Osteoblast (primary cell): ENCODE measurements around the gene EPHA8. TPM values are rescaled to one million over a fixed set of nuclear protein-coding genes. Genes with fewer than 3 reads are reported as not detected.

Experiments used
- DNase-seq: peaks from one replicate; pipeline ENCODE4 v3.0.0; 2011; ENCODE audit warnings: low spot score, mixed read lengths; ENCODE audit not compliant: insufficient read length; ENCODE audit errors: missing footprints
- H2AFZ ChIP-seq: 2 replicates; pipeline ENCODE4 v1.6.0; 2011; ENCODE audit warnings: mild to moderate bottlenecking, low read length
- H3K27ac ChIP-seq: 2 replicates; pipeline ENCODE4 v1.5.1; 2011; ENCODE audit warnings: mild to moderate bottlenecking, low read depth, low read length, moderate library complexity
- H3K27me3 ChIP-seq: 2 replicates; pipeline ENCODE4 v1.6.0; 2012; ENCODE audit warnings: mild to moderate bottlenecking, control low read depth, inconsistent platforms, low read length, moderate library complexity; ENCODE audit not compliant: insufficient read depth
- H3K36me3 ChIP-seq: 2 replicates; pipeline ENCODE4 v1.5.1; 2011; ENCODE audit warnings: mild to moderate bottlenecking, low read length, control low read depth, moderate library complexity; ENCODE audit not compliant: insufficient read depth
- H3K4me1 ChIP-seq: 2 replicates; pipeline ENCODE4 v1.5.1; 2011; ENCODE audit warnings: mild to moderate bottlenecking, low read length, control low read depth, moderate library complexity; ENCODE audit not compliant: insufficient read depth
- H3K4me2 ChIP-seq: 2 replicates; pipeline ENCODE4 v1.6.0; 2011; ENCODE audit warnings: mild to moderate bottlenecking, low read length; ENCODE audit not compliant: insufficient read depth
- H3K4me3 ChIP-seq: fragments of 200-600 bp; sonication (generic); 3 replicates; pipeline ENCODE4 v1.5.1; 2012; ENCODE audit warnings: mild to moderate bottlenecking, low read length, inconsistent platforms; ENCODE audit not compliant: insufficient read depth
- H3K79me2 ChIP-seq: 2 replicates; pipeline ENCODE4 v1.6.0; 2012; ENCODE audit warnings: mild to moderate bottlenecking, low read length, control low read depth, inconsistent platforms; ENCODE audit not compliant: insufficient read depth
- H3K9me3 ChIP-seq: 2 replicates; pipeline ENCODE4 v1.5.1; 2011; ENCODE audit warnings: low read depth, low read length, control low read depth
- H4K20me1 ChIP-seq: 2 replicates; pipeline ENCODE4 v1.6.0; 2012; ENCODE audit warnings: mild to moderate bottlenecking, low read length, control low read depth; ENCODE audit not compliant: insufficient read depth
- total RNA-seq: library from RNA; depleted of rRNA; stranded (reverse); fragments of >200 nt; gene quantifications from 2 replicates; pipeline ENCODE4 v1.2.3, GENCODE V29; 2012
- TF ChIP-seq, protein P1 (sequence below): IDR thresholded peaks from 2 replicates; pipeline ENCODE4 v1.5.1; 2011; ENCODE audit warnings: mild to moderate bottlenecking, low read depth, low read length, moderate library complexity; ENCODE audit errors: extremely low read depth

The EPHA8 gene
- total RNA-seq, 1 donor = not detected

GRCh38 chr1:22597301-22597965, 34.1 kb downstream of the EPHA8 start:
- Histone ChIP-seq H3K27me3 (peaks cover 17% of the 10 kb centered on the region), H3K79me2 (no peaks in the 10 kb centered on the region), H3K4me3 (no peak overlapping the region), H3K4me2 (no peak overlapping the region), H3K4me1 (no peaks in the 10 kb centered on the region), H3K36me3 (no peaks in the 10 kb centered on the region), H3K27ac (no peak overlapping the region), H3K9me3 (no peaks in the 10 kb centered on the region), H2AFZ (no peak overlapping the region), H4K20me1 (peaks cover 3% of the 10 kb centered on the region)
- no peak for DNase-seq
- TF ChIP-seq, protein P1, sequence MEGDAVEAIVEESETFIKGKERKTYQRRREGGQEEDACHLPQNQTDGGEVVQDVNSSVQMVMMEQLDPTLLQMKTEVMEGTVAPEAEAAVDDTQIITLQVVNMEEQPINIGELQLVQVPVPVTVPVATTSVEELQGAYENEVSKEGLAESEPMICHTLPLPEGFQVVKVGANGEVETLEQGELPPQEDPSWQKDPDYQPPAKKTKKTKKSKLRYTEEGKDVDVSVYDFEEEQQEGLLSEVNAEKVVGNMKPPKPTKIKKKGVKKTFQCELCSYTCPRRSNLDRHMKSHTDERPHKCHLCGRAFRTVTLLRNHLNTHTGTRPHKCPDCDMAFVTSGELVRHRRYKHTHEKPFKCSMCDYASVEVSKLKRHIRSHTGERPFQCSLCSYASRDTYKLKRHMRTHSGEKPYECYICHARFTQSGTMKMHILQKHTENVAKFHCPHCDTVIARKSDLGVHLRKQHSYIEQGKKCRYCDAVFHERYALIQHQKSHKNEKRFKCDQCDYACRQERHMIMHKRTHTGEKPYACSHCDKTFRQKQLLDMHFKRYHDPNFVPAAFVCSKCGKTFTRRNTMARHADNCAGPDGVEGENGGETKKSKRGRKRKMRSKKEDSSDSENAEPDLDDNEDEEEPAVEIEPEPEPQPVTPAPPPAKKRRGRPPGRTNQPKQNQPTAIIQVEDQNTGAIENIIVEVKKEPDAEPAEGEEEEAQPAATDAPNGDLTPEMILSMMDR = no peak

GRCh38 chr1:22597996-22598395, 34.7 kb downstream of the EPHA8 start:
- Histone ChIP-seq H4K20me1 (peaks cover 3% of the 10 kb centered on the region), H3K4me2 (no peak overlapping the region), H3K27ac (no peak overlapping the region), H3K79me2 (no peaks in the 10 kb centered on the region), H3K4me3 (no peak overlapping the region), H2AFZ (no peak overlapping the region), H3K4me1 (no peaks in the 10 kb centered on the region), H3K27me3 (peaks cover 14% of the 10 kb centered on the region), H3K9me3 (no peaks in the 10 kb centered on the region), H3K36me3 (no peaks in the 10 kb centered on the region)
- peak; percentile 74 for DNase-seq
- TF ChIP-seq, protein P1 = no peak

GRCh38 chr1:22598736-22599135, 35.4 kb downstream of the EPHA8 start:
- TF ChIP-seq, protein P1 = no peak
- no peaks in the 10 kb centered on the region for H3K4me1 ChIP-seq
- H3K4me3 ChIP-seq = no peak overlapping the region
- H3K79me2 ChIP-seq = no peaks in the 10 kb centered on the region
- H3K4me2 ChIP-seq = no peak overlapping the region
- H3K27me3 ChIP-seq = peaks cover 9% of the 10 kb centered on the region
- no peak overlapping the region for H2AFZ ChIP-seq
- H3K27ac ChIP-seq = no peak overlapping the region
- H4K20me1 ChIP-seq = peaks cover 3% of the 10 kb centered on the region
- H3K9me3 ChIP-seq = no peaks in the 10 kb centered on the region
- H3K36me3 ChIP-seq = no peaks in the 10 kb centered on the region
- peak; percentile 9 for DNase-seq

DNA sequence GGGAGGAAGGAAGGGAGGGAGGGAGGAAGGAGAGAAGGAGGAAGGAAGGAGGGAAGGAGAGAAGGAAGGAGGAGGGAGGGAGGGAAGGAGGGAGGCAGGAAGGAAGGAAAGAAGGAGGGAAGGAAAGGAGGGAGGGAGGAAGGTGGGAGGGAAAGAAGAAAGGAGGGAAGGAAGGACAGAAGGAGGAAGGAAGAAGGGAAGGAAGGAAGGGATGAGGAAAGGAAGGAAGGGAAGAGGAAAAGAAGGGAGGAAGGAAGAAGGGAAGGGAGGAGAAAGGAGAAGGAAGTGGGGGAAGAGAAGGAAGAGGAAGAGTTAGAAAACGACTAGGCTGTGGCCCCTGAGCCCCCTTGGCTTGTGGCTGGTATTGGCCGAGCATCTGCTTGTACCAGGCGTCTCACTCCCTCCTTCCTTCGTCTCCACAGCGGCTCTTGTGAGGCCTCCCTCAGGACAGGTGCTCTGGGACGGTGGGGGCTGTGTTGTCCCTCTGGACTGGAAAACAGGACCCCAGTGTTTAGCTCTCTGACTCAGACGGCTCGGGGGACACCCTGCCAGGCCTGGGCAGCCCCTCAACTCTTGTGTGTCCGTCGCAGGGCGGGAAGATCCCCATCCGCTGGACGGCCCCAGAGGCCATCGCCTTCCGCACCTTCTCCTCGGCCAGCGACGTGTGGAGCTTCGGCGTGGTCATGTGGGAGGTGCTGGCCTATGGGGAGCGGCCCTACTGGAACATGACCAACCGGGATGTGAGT, 37.0 kb downstream of the EPHA8 start:
- peaks cover 3% of the 10 kb centered on the region for H4K20me1 ChIP-seq
- H3K27ac ChIP-seq = no peak overlapping the region
- no peaks in the 10 kb centered on the region for H3K36me3 ChIP-seq
- no peak overlapping the region for H3K4me2 ChIP-seq
- H3K79me2 ChIP-seq = no peaks in the 10 kb centered on the region
- H3K4me3 ChIP-seq = no peak overlapping the region
- TF ChIP-seq, protein P1 = no peak
- peaks cover 14% of the 10 kb centered on the region for H3K27me3 ChIP-seq
- no peaks in the 10 kb centered on the region for H3K4me1 ChIP-seq
- H3K9me3 ChIP-seq = no peaks in the 10 kb centered on the region
- DNase-seq = no peak
- H2AFZ ChIP-seq = no peak overlapping the region
